CD4-positive, alpha-beta T cell (primary cell): ENCODE data around the gene ZNF850. TPM values are rescaled to one million over a fixed set of nuclear protein-coding genes. Genes with fewer than 3 reads are reported as not detected.
A peak's percentile ranks its signal among the peaks of the same experiment; 100 is the strongest.

ENCODE experiments used
- ATAC-seq: fragments of 200-7000 bp; cut with Tn5 transposase; one replicate; pipeline ENCODE4 v1.10.0; 2022; ENCODE audit warnings: mild to moderate bottlenecking; ENCODE audit not compliant: poor library complexity
- CTCF ChIA-PET: fragments of 350-600 bp; sonication (Branson Sonifier 250); formaldehyde crosslinking; loops from one replicate; lab custom pipeline; 2021; ENCODE audit warnings: antibody characterized with exemption, inconsistent platforms; lab: Charles Lee
- POLR2A ChIA-PET: fragments of 350-600 bp; sonication (Branson Sonifier 250); formaldehyde crosslinking; loops from one replicate; lab custom pipeline; 2021; ENCODE audit warnings: antibody characterized with exemption, inconsistent platforms; lab: Charles Lee
- DNase-seq, 14 experiments: peaks; one replicate each; pipeline ENCODE4 v3.0.0-alpha.2; 2013 to 2020; ENCODE audit warnings: mixed read lengths in 2 of 14
- H3K27ac ChIP-seq, 2 donors: one replicate each; pipeline versions ENCODE4 v1.5.1 to v1.7.0; 2013; ENCODE audit warnings: low read length in 2 of 2, low read depth in 1 of 2, mild to moderate bottlenecking in 1 of 2
- H3K27me3 ChIP-seq, 2 experiments: 1 replicate in 1 of 2; 2 replicates in 1 of 2; pipeline versions ENCODE4 v1.6.1 to v1.7.0; 2013; ENCODE audit warnings: low read length in 2 of 2, control low read depth in 1 of 2, mild to moderate bottlenecking in 1 of 2, moderate library complexity in 1 of 2; ENCODE audit not compliant: insufficient read depth in 2 of 2, control insufficient read depth in 1 of 2
- H3K36me3 ChIP-seq: one replicate; pipeline ENCODE4 v1.6.1; 2013; ENCODE audit warnings: low read length, control low read depth; ENCODE audit not compliant: insufficient read depth
- H3K4me1 ChIP-seq: one replicate; pipeline ENCODE4 v1.6.1; 2013; ENCODE audit warnings: low read length, control low read depth; ENCODE audit not compliant: insufficient read depth
- H3K4me3 ChIP-seq: one replicate; pipeline ENCODE4 v1.5.1; 2013; ENCODE audit warnings: mild to moderate bottlenecking, low read length, moderate library complexity
- H3K9me3 ChIP-seq, 2 experiments: 1 replicate in 1 of 2; 2 replicates in 1 of 2; pipeline versions ENCODE4 v1.6.1 to v1.7.0; 2013; ENCODE audit warnings: low read length in 2 of 2, mild to moderate bottlenecking in 2 of 2, control low read depth in 1 of 2, moderate library complexity in 1 of 2; ENCODE audit not compliant: control insufficient read depth in 1 of 2, insufficient read depth in 1 of 2
- H3K27ac Mint-ChIP-seq: one replicate; pipeline ENCODE4 v1.8.0; 2020; ENCODE audit warnings: mixed read lengths
- H3K27me3 Mint-ChIP-seq: one replicate; pipeline ENCODE4 v1.8.0; 2021; ENCODE audit warnings: mixed read lengths
- H3K36me3 Mint-ChIP-seq: one replicate; pipeline ENCODE4 v1.8.0; 2021; ENCODE audit warnings: low read depth, mixed read lengths
- H3K4me1 Mint-ChIP-seq: one replicate; pipeline ENCODE4 v1.8.0; 2021; ENCODE audit warnings: low read depth, mixed read lengths
- H3K4me3 Mint-ChIP-seq: one replicate; pipeline ENCODE4 v1.8.0; 2020; ENCODE audit warnings: mild to moderate bottlenecking, mixed read lengths
- H3K9me3 Mint-ChIP-seq: one replicate; pipeline ENCODE4 v1.8.0; 2020; ENCODE audit warnings: mixed read lengths
- CTCF ChIP-seq: fragments of 200-600 bp; IDR thresholded peaks from one replicate; pipeline ENCODE4 v1.8.0; 2022; ENCODE audit warnings: antibody characterized with exemption, mild to moderate bottlenecking
- intact Hi-C, 2 experiments: fragments of 100-400 bp; cut with DNase I in 1 of 2; cut with micrococcal nuclease in 1 of 2; formaldehyde crosslinking; loops; one replicate each; pipeline versions ENCODE4 v1.15.1 to v1.9.0; 2023 to 2025; cut with DNase I, micrococcal nuclease
- total RNA-seq, 174 experiments: library from RNA in 2 of 174; stranded (reverse) in 2 of 174; gene quantifications; one replicate each; pipeline ENCODE4 v1.2.3 and lab custom pipeline; 2021 to 2026

The ZNF850 gene
- total RNA-seq, 2 experiments from 2014 or later: 0.77 to 2.1 TPM

GRCh38 chr19:36807029-36807428 lies 34.4 kb upstream of the ZNF850 start:
- ATAC-seq (no peak), DNase-seq (no peak)
- Mint-ChIP-seq H3K9me3 (peaks cover 22% of the 10 kb centered on the region), H3K27me3 (no peaks in the 10 kb centered on the region), H3K4me1 (no peaks in the 10 kb centered on the region), H3K36me3 (peaks cover 89% of the 10 kb centered on the region), H3K27ac (no peak overlapping the region), H3K4me3 (no peak overlapping the region)
- ChIA-PET CTCF (no interaction called here), POLR2A (no interaction called here)
- H3K4me1 ChIP-seq: no peaks in the 10 kb centered on the region
- H3K4me3 ChIP-seq: no peak overlapping the region
- intact Hi-C loops: no loop called here
- H3K9me3 ChIP-seq: peaks cover 47 to 90% of the 10 kb centered on the region in 2 experiments
- no peak for TF ChIP-seq CTCF
- no peak overlapping the region for H3K27ac ChIP-seq
- peaks cover 18% of the 10 kb centered on the region for H3K36me3 ChIP-seq
- no peaks in the 10 kb centered on the region for H3K27me3 ChIP-seq

- CTCF ChIA-PET: no interaction called here
Observed at GRCh38 chr19:36805364-36805763, 32.8 kb upstream of the ZNF850 start.

DNA sequence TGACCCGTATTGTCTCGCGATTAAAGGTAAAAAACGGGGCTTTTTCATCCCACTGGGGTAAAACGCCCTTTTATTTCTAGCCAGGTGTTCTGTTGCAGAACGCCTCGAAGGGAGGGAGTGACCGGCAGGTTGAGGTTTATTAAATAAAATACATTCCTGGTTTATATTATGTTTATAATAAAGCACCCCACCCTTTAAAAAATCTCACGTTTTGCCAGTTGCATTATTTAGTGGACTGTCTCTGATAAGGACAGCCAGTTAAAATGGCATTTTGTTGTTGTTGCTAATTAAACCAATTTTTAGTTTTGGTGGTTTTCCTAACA lies 25.1 kb upstream of the ZNF850 start:
- intact Hi-C loops: loop anchor here (1.0 kb wide), 3 partner anchors 24 to 53 kb away; partner anchors contain the start of genes ZNF345 (in 1 of the 2) and ZNF790 (in 1 of the 2)
- no peaks in the 10 kb centered on the region for H3K27me3 ChIP-seq
- DNase-seq (no peak), ATAC-seq (no peak)
- peaks cover 16% of the 10 kb centered on the region for H3K9me3 Mint-ChIP-seq
- peak overlapping the region; percentile 63 to 67 for H3K27ac ChIP-seq
- ChIA-PET CTCF (no interaction called here), POLR2A (interaction anchor here (1.0 to 2.3 kb wide), 4 partner anchors 40 to 280 kb away, joined by 5 to 16 read pairs (median 10); partner anchors contain the start of genes ZNF345, ZNF382, ZNF420 and ZNF790)
- H3K4me1 ChIP-seq: peaks cover 14% of the 10 kb centered on the region
- peaks cover 33 to 65% of the 10 kb centered on the region in 2 experiments for H3K9me3 ChIP-seq
- peak overlapping the region; percentile 100 for H3K4me3 Mint-ChIP-seq
- H3K27ac Mint-ChIP-seq: peak overlapping the region; percentile 99
- no peaks in the 10 kb centered on the region for H3K27me3 Mint-ChIP-seq
- H3K36me3 Mint-ChIP-seq: peaks cover 75% of the 10 kb centered on the region
- H3K4me1 Mint-ChIP-seq: peaks cover 26% of the 10 kb centered on the region
- H3K4me3 ChIP-seq: peak overlapping the region; percentile 76
- peaks cover 12% of the 10 kb centered on the region for H3K36me3 ChIP-seq
- no peak for TF ChIP-seq CTCF

More at GRCh38 chr19:36805364-36805763, 32.8 kb upstream of the ZNF850 start:
- Mint-ChIP-seq H3K27me3 (no peaks in the 10 kb centered on the region), H3K4me3 (no peak overlapping the region), H3K4me1 (no peaks in the 10 kb centered on the region), H3K9me3 (peaks cover 21% of the 10 kb centered on the region), H3K27ac (no peak overlapping the region), H3K36me3 (peaks cover 89% of the 10 kb centered on the region)
- no peak for TF ChIP-seq CTCF
- ATAC-seq (no peak), DNase-seq (no peak)
- intact Hi-C loops: no loop called here
- H3K36me3 ChIP-seq: peaks cover 25% of the 10 kb centered on the region
- H3K9me3 ChIP-seq: peaks cover 57 to 73% of the 10 kb centered on the region in 2 experiments
- POLR2A ChIA-PET: no interaction called here
- no peaks in the 10 kb centered on the region for H3K27me3 ChIP-seq
- no peak overlapping the region for H3K27ac ChIP-seq
- H3K4me1 ChIP-seq: no peaks in the 10 kb centered on the region
- H3K4me3 ChIP-seq: no peak overlapping the region
